Type B pancreatic cell (in vitro differentiated cells): ENCODE data around the gene UBALD1. TPM values are rescaled to one million over a fixed set of nuclear protein-coding genes. Genes with fewer than 3 reads are reported as not detected.

ENCODE experiments used
- DNase-seq: peaks from one replicate; pipeline ENCODE4 v3.0.0; 2021; ENCODE audit warnings: mixed read lengths; ENCODE audit not compliant: unreplicated experiment; ENCODE audit errors: extremely low spot score
- H3K27ac Mint-ChIP-seq: 2 replicates; pipeline ENCODE4 v1.8.0; 2021; ENCODE audit warnings: mild to moderate bottlenecking, mixed read lengths
- H3K27me3 Mint-ChIP-seq: 2 replicates; pipeline ENCODE4 v1.8.0; 2021; ENCODE audit warnings: mixed read lengths
- H3K36me3 Mint-ChIP-seq: 2 replicates; pipeline ENCODE4 v1.8.0; 2021; ENCODE audit warnings: mixed read lengths
- H3K4me1 Mint-ChIP-seq: one replicate; pipeline ENCODE4 v1.8.0; 2021; ENCODE audit warnings: mixed read lengths; ENCODE audit not compliant: unreplicated experiment
- H3K4me3 Mint-ChIP-seq: 2 replicates; pipeline ENCODE4 v1.8.0; 2021; ENCODE audit warnings: mild to moderate bottlenecking, mixed read lengths
- H3K9me3 Mint-ChIP-seq: 2 replicates; pipeline ENCODE4 v1.8.0; 2021; ENCODE audit warnings: mixed read lengths
- CTCF ChIP-seq: fragments of 200-600 bp; sonication (generic); conservative IDR thresholded peaks from 2 replicates; pipeline ENCODE4 v1.5.0; 2021; ENCODE audit warnings: antibody characterized with exemption, mild to moderate bottlenecking
- total RNA-seq: library from RNA; stranded (reverse); gene quantifications from 2 replicates; pipeline ENCODE4 v1.2.1, GENCODE V29; 2021; ENCODE audit warnings: low replicate concordance

Gene UBALD1
- total RNA-seq, 1 donor from 2014 or later = 49.2 TPM

GRCh38 chr16:4594433-4595410 is 20.0 kb downstream of the UBALD1 start:
- no peak for DNase-seq
- no peak for TF ChIP-seq CTCF
- Mint-ChIP-seq H3K36me3 (no peaks in the 10 kb centered on the region), H3K27ac (no peak overlapping the region), H3K27me3 (peaks cover 8% of the 10 kb centered on the region), H3K4me3 (no peak overlapping the region), H3K4me1 (no peaks in the 10 kb centered on the region), H3K9me3 (no peaks in the 10 kb centered on the region)

GRCh38 chr16:4593086-4593485 is 21.6 kb downstream of the UBALD1 start:
- no peak overlapping the region for H3K4me3 Mint-ChIP-seq

DNA sequence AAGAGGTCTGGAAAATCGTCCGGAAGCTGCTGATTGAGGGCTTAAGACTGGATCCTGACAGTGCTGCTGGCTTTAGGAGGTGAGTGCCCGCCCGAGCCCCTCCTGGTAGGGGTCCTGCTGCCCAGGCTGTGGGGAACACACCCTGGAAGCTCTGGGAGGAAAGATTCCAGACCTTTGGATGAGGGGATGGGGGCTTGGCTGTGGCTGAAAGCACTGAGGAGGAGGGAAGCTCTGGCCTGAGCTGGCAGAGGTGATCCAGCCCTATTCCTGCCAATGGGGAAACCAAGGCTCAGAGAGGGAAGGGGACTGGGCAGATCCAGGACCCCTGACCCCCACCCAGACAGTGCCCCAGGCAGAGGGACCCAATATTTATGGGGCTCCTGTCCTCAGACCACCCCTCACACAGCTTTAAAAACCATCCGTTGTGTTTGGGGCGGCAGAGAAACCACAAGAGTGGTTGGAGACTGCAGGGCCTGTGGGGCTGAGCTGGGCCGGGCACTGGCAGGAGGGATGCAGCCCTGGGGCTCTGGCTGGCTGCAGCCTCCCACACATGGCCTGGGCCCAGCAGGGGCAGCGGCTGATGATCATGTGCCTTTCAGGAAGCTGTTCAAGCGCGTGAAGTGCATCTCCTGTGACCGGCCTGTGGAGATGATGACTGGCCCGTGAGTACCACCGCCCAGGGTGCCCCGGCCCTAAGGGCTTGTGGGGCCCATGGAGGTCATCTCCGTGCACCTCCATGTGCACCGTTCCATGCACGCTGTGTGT is 22.8 kb downstream of the UBALD1 start:
- Mint-ChIP-seq H3K9me3 (no peaks in the 10 kb centered on the region), H3K27ac (no peak overlapping the region), H3K4me3 (no peak overlapping the region), H3K27me3 (peaks cover 8% of the 10 kb centered on the region), H3K4me1 (no peaks in the 10 kb centered on the region), H3K36me3 (no peaks in the 10 kb centered on the region)
- TF ChIP-seq CTCF = no peak
- no peak for DNase-seq

More at GRCh38 chr16:4593086-4593485, 21.6 kb downstream of the UBALD1 start:
- H3K9me3 Mint-ChIP-seq = no peaks in the 10 kb centered on the region
- H3K27me3 Mint-ChIP-seq = peaks cover 8% of the 10 kb centered on the region
- DNase-seq = no peak
- H3K27ac Mint-ChIP-seq = no peak overlapping the region
- H3K36me3 Mint-ChIP-seq = no peaks in the 10 kb centered on the region
- no peaks in the 10 kb centered on the region for H3K4me1 Mint-ChIP-seq
- TF ChIP-seq CTCF = no peak

DNA sequence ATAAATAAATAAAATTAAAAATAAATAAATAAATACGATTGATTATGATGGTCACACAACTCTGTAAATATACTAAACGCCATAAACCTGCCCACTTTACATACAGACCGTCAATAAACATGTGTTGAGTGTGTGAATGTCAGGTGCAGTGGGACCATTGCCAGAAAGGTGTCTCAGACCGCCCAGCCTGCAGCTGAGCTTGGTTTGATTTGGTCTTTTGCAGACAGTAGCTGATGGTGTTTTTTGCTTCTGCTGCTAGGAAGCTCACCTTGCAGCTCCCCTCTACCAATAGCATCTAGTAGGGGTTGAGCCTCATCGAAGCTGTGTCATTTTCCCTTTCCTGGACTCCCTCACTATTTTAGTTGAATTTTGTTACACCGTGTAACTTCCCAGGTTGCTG is 23.5 kb downstream of the UBALD1 start:
- Mint-ChIP-seq H3K36me3 (no peaks in the 10 kb centered on the region), H3K9me3 (no peaks in the 10 kb centered on the region), H3K4me3 (no peak overlapping the region), H3K27me3 (peaks cover 12% of the 10 kb centered on the region), H3K4me1 (no peaks in the 10 kb centered on the region), H3K27ac (no peak overlapping the region)
- no peak for DNase-seq
- no peak for TF ChIP-seq CTCF

DNA sequence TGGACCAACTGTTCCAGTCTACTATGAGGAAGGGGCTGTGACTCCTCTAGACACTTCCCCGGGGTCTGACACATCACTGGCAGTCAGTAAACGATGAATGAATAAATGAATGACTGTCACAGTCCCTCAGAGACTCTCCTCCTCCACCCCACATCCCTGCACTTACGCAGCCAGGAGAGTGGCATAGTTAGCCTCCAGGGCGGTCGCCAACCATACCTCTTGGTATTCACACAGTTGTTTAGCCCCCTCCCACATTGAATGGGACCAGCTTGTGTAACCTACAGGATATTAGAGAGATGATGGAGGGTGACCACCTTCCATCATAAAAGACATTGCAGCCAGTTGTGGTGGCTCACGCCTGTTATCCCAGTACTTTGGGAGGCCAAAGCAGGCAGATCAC is 25.7 kb downstream of the UBALD1 start:
- Mint-ChIP-seq H3K4me1 (no peaks in the 10 kb centered on the region), H3K36me3 (no peaks in the 10 kb centered on the region), H3K4me3 (no peak overlapping the region), H3K27ac (no peak overlapping the region), H3K27me3 (peaks cover 17% of the 10 kb centered on the region), H3K9me3 (no peaks in the 10 kb centered on the region)
- DNase-seq = no peak
- no peak for TF ChIP-seq CTCF
